A673 (cell line): Measurements from ENCODE around the gene TMC3.

Experiments
- CTCF ChIP-seq: fragments of 300-800, 200-600 bp; sonication (generic); conservative IDR thresholded peaks from 2 replicates; pipeline ENCODE4 v1.5.1; 2017; ENCODE audit warnings: low read depth, mild to moderate bottlenecking, antibody characterized with exemption, low read length, moderate library complexity, mixed read lengths
- EZH2 ChIP-seq: fragments of 200-600 bp; sonication (generic); IDR thresholded peaks from 2 replicates; pipeline ENCODE4 v1.6.1; 2017; ENCODE audit warnings: borderline replicate concordance, low read depth, mild to moderate bottlenecking, mixed read lengths, antibody characterized with exemption, low read length; ENCODE audit not compliant: poor library complexity, severe bottlenecking

- TF ChIP-seq CTCF, result no peak
- no peak for TF ChIP-seq EZH2
These were observed 59.6 kb downstream of the TMC3 start for GRCh38 chr15:81314378-81314777.
